DND-41 (cell line): ENCODE data around the gene VSTM2B.

Experiments
- ATAC-seq: fragments of 200-7000 bp; cut with Tn5 transposase; 3 replicates; pipeline ENCODE4 v1.9.1; 2021; ENCODE audit warnings: low read depth; ENCODE audit not compliant: insufficient read depth
- DNase-seq: peaks from one replicate; pipeline ENCODE4 v3.0.0-alpha.2; 2020
- H2AFZ ChIP-seq: 2 replicates; pipeline ENCODE4 v1.6.0; 2012; ENCODE audit warnings: low read depth, low read length
- H3K27ac ChIP-seq: 2 replicates; pipeline ENCODE4 v1.5.1; 2012; ENCODE audit warnings: low read length, inconsistent platforms
- H3K27me3 ChIP-seq: fragments of 200-600 bp; sonication (generic); 2 replicates; pipeline ENCODE4 v1.6.0; 2012; ENCODE audit warnings: low read length, mild to moderate bottlenecking, inconsistent platforms; ENCODE audit not compliant: insufficient read depth, poor library complexity
- H3K36me3 ChIP-seq: 2 replicates; pipeline ENCODE4 v1.5.1; 2012; ENCODE audit warnings: low read length, inconsistent platforms; ENCODE audit not compliant: insufficient read depth
- H3K4me1 ChIP-seq: 2 replicates; pipeline ENCODE4 v1.5.1; 2012; ENCODE audit warnings: mild to moderate bottlenecking, low read length; ENCODE audit not compliant: insufficient read depth
- H3K4me2 ChIP-seq: 2 replicates; pipeline ENCODE4 v1.6.0; 2012; ENCODE audit warnings: mild to moderate bottlenecking, moderate library complexity, low read length, inconsistent platforms; ENCODE audit not compliant: insufficient read depth
- H3K4me3 ChIP-seq, 2 experiments: fragments of 200-600 bp in 1 of 2; shearing (Covaris generic) in 1 of 2; 2 replicates each; pipeline ENCODE4 v1.5.1; 2012 to 2016; ENCODE audit warnings: inconsistent platforms in 2 of 2, low read length in 2 of 2, mild to moderate bottlenecking in 2 of 2, low read depth in 1 of 2, moderate library complexity in 1 of 2
- H3K79me2 ChIP-seq: 2 replicates; pipeline ENCODE4 v1.6.0; 2012; ENCODE audit warnings: low read length, inconsistent platforms; ENCODE audit not compliant: insufficient read depth
- H3K9ac ChIP-seq: 2 replicates; pipeline ENCODE4 v1.6.0; 2012; ENCODE audit warnings: low read depth, mild to moderate bottlenecking, inconsistent platforms, low read length, moderate library complexity
- H3K9me3 ChIP-seq: 2 replicates; pipeline ENCODE4 v1.5.1; 2012; ENCODE audit warnings: low read length, moderate library complexity, mild to moderate bottlenecking, inconsistent platforms; ENCODE audit not compliant: insufficient read depth, severe bottlenecking
- H4K20me1 ChIP-seq: 2 replicates; pipeline ENCODE4 v1.6.0; 2012; ENCODE audit warnings: low read length; ENCODE audit not compliant: insufficient read depth
- EZH2 ChIP-seq: IDR thresholded peaks from 3 replicates; pipeline ENCODE4 v1.6.1; 2012; ENCODE audit warnings: borderline replicate concordance, low read depth, mild to moderate bottlenecking, moderate library complexity, low read length, inconsistent platforms; ENCODE audit not compliant: severe bottlenecking
- TF ChIP-seq, protein P1 (sequence below): IDR thresholded peaks from 2 replicates; pipeline ENCODE4 v1.5.1; 2012; ENCODE audit warnings: borderline replicate concordance, low read length, moderate library complexity, mild to moderate bottlenecking; ENCODE audit not compliant: poor library complexity, severe bottlenecking; ENCODE audit errors: extremely low read depth

Gene VSTM2B

DNA sequence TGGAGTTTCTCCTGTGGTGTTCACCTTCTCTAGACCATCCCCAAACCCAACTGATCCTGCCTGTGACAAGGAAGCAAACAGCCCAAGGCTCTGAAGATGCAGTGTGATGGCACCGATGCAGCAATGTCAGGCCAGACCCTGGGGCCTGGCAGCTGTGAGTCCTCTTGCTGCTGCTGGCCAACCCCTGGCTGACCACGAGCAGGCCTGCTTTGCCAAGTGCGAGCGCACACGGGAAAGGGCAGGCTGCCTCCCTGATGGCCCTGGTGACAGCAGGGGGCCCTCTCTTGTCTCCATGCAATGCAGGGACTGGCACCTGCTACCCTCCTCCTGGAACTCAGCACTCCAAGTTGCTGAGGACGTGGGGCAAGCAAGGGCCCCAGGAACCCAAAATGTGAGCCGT is 5.4 kb upstream of the VSTM2B start:
- Histone ChIP-seq H3K27ac (no peak overlapping the region), H3K79me2 (no peaks in the 10 kb centered on the region), H4K20me1 (no peaks in the 10 kb centered on the region), H3K27me3 (no peaks in the 10 kb centered on the region), H3K4me1 (no peaks in the 10 kb centered on the region), H3K9ac (no peak overlapping the region), H3K4me3 (no peak overlapping the region), H2AFZ (no peak overlapping the region), H3K4me2 (no peak overlapping the region), H3K9me3 (no peaks in the 10 kb centered on the region), H3K36me3 (no peaks in the 10 kb centered on the region)
- TF ChIP-seq EZH2 = no peak
- TF ChIP-seq, protein P1, sequence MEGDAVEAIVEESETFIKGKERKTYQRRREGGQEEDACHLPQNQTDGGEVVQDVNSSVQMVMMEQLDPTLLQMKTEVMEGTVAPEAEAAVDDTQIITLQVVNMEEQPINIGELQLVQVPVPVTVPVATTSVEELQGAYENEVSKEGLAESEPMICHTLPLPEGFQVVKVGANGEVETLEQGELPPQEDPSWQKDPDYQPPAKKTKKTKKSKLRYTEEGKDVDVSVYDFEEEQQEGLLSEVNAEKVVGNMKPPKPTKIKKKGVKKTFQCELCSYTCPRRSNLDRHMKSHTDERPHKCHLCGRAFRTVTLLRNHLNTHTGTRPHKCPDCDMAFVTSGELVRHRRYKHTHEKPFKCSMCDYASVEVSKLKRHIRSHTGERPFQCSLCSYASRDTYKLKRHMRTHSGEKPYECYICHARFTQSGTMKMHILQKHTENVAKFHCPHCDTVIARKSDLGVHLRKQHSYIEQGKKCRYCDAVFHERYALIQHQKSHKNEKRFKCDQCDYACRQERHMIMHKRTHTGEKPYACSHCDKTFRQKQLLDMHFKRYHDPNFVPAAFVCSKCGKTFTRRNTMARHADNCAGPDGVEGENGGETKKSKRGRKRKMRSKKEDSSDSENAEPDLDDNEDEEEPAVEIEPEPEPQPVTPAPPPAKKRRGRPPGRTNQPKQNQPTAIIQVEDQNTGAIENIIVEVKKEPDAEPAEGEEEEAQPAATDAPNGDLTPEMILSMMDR = no peak
- DNase-seq (no peak), ATAC-seq (no peak)

DNA sequence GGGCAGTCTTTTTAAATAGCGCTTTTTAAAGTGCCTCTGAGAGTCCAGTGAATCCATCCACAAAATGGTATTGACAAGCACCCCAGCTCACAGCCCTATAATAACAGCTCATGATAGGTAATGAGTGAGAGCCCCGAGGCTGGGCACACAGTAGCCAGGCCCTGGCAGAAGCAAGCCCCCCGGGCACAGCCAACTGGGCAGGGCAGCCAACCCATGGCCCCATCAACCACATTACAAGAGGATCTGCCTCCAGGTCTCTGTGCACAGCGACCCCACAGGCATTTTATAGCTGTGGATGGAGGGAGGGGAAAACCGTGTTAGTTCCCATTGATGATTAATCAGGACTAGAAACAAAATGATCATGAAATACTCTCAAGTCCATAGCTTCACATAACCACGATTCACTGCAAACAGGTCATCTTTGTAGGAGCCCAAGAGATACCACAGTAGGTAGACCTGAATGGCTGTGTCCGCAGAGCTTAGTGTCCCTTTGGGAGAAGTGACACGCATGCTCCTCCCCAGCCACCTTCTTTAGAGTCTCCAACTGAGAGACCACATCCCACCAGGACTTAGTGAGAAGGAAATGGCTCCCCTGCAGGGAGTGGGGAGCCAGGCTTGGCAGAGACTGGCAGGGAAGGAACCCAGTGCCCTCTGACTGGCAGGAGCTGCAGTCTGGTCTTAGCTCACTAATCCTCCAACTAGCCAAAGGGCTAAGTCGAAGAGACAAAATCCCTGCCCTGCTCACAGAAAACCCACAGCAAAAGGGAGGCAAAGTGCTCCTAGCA is 4.3 kb upstream of the VSTM2B start:
- Histone ChIP-seq H3K4me2 (no peak overlapping the region), H2AFZ (no peak overlapping the region), H3K4me1 (no peaks in the 10 kb centered on the region), H3K36me3 (no peaks in the 10 kb centered on the region), H3K27me3 (no peaks in the 10 kb centered on the region), H3K4me3 (no peak overlapping the region), H4K20me1 (no peaks in the 10 kb centered on the region), H3K27ac (no peak overlapping the region), H3K9ac (no peak overlapping the region), H3K79me2 (no peaks in the 10 kb centered on the region), H3K9me3 (no peaks in the 10 kb centered on the region)
- ATAC-seq = no peak
- TF ChIP-seq EZH2 = no peak
- TF ChIP-seq, protein P1 = no peak
- DNase-seq = no peak

DNA sequence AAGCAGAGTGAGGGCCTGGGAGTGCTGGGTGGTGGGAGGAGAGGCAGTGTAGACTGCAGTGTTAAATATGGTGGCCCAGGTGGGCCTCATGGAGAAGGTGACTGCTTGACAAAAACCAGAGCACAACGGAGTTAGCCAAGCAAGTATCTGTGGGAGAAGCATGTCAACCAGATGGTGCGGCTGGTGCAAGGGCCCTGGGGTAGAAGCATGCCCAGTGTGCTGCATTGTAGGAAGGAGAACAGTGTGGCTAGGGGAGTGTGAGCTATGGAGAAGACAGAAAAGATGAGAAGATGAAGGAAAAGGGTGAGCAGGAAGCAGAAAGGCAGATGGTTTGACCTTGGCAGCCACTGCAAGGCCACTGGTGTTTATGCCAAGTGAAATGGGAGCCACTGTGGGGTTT is 2.2 kb upstream of the VSTM2B start:
- no peak overlapping the region for H3K4me3 ChIP-seq
- H3K36me3 ChIP-seq = no peaks in the 10 kb centered on the region
- no peaks in the 10 kb centered on the region for H3K79me2 ChIP-seq
- H3K9ac ChIP-seq = no peak overlapping the region
- no peak overlapping the region for H3K27ac ChIP-seq
- no peaks in the 10 kb centered on the region for H3K27me3 ChIP-seq
- H3K9me3 ChIP-seq = peaks cover 3% of the 10 kb centered on the region
- H4K20me1 ChIP-seq = no peaks in the 10 kb centered on the region
- no peak overlapping the region for H3K4me2 ChIP-seq
- DNase-seq (no peak), ATAC-seq (no peak)
- H3K4me1 ChIP-seq = no peaks in the 10 kb centered on the region
- no peak overlapping the region for H2AFZ ChIP-seq
- TF ChIP-seq, protein P1 = no peak
- TF ChIP-seq EZH2 = no peak
